Activated CD4-positive, alpha-beta memory T cell treated with anti-CD3 and anti-CD28 coated beads, Interleukin-2, amount 10 ng/mL, durations not matched to agents 7 days and 5 days (primary cell): Measurements from ENCODE around the gene OSBPL8. TPM values are rescaled to one million over a fixed set of nuclear protein-coding genes. Genes with fewer than 3 reads are reported as not detected.

Experiments
- CTCF ChIA-PET: fragments of 350-600 bp; sonication (Branson Sonifier 250); formaldehyde crosslinking; loops from one replicate; lab custom pipeline; 2021; ENCODE audit warnings: antibody characterized with exemption, inconsistent platforms; lab: Charles Lee
- POLR2A ChIA-PET: fragments of 350-600 bp; sonication (Branson Sonifier 250); formaldehyde crosslinking; loops from one replicate; lab custom pipeline; 2021; ENCODE audit warnings: antibody characterized with exemption; lab: Charles Lee
- DNase-seq: peaks from one replicate; pipeline ENCODE4 v3.0.0-alpha.2; 2020
- H3K27ac Mint-ChIP-seq: one replicate; pipeline ENCODE4 v1.8.0; 2021; ENCODE audit warnings: mild to moderate bottlenecking, mixed read lengths
- H3K27me3 Mint-ChIP-seq: one replicate; pipeline ENCODE4 v1.8.0; 2021; ENCODE audit warnings: mixed read lengths
- H3K36me3 Mint-ChIP-seq: one replicate; pipeline ENCODE4 v1.8.0; 2021; ENCODE audit warnings: low read depth, mixed read lengths
- H3K4me1 Mint-ChIP-seq: one replicate; pipeline ENCODE4 v1.8.0; 2021; ENCODE audit warnings: mixed read lengths
- H3K4me3 Mint-ChIP-seq: one replicate; pipeline ENCODE4 v1.8.0; 2021; ENCODE audit warnings: mild to moderate bottlenecking, mixed read lengths
- H3K9me3 Mint-ChIP-seq: one replicate; pipeline ENCODE4 v1.8.0; 2021; ENCODE audit warnings: mixed read lengths
- total RNA-seq, 2 experiments: library from RNA; stranded (reverse); gene quantifications; one replicate each; pipeline ENCODE4 v1.2.3, GENCODE V29; 2021

The OSBPL8 gene
- total RNA-seq, 2 experiments from 2014 or later = 113 to 121 TPM

DNA sequence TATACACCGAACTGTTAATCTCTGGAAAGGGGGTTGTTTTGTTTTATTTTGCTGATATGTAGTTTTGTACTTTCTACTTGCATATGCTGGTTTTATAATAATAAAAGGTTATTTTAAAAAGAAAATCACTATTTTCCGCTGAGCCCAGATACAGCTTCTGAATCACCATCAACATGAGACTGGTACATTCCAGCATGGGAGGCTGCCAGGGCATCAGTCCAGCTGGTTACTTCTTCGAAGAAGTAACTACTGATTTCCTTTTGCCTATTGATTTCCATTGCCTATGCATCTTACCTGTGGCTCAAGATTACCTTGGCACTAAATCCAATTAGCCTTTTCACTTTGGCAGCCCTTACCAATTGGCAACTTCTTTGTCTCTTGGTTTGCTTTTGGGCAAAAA, 11.7 kb upstream of the OSBPL8 start:
- Mint-ChIP-seq H3K36me3 (peaks cover 6% of the 10 kb centered on the region), H3K27me3 (no peaks in the 10 kb centered on the region), H3K27ac (no peak overlapping the region), H3K4me3 (no peak overlapping the region), H3K4me1 (peaks cover 6% of the 10 kb centered on the region), H3K9me3 (peaks cover 13% of the 10 kb centered on the region)
- no peak for DNase-seq
- CTCF ChIA-PET = interaction anchor here (0.5 to 2.8 kb wide), 3 partner anchors 15 to 436 kb away, joined by 3 to 10 read pairs (median 4); no protein-coding TSS in a partner anchor
- POLR2A ChIA-PET = interaction anchor here (0.6 to 0.7 kb wide), 2 partner anchors 11 to 12 kb away, joined by 3 read pairs; partner anchors contain the start of gene OSBPL8

DNA sequence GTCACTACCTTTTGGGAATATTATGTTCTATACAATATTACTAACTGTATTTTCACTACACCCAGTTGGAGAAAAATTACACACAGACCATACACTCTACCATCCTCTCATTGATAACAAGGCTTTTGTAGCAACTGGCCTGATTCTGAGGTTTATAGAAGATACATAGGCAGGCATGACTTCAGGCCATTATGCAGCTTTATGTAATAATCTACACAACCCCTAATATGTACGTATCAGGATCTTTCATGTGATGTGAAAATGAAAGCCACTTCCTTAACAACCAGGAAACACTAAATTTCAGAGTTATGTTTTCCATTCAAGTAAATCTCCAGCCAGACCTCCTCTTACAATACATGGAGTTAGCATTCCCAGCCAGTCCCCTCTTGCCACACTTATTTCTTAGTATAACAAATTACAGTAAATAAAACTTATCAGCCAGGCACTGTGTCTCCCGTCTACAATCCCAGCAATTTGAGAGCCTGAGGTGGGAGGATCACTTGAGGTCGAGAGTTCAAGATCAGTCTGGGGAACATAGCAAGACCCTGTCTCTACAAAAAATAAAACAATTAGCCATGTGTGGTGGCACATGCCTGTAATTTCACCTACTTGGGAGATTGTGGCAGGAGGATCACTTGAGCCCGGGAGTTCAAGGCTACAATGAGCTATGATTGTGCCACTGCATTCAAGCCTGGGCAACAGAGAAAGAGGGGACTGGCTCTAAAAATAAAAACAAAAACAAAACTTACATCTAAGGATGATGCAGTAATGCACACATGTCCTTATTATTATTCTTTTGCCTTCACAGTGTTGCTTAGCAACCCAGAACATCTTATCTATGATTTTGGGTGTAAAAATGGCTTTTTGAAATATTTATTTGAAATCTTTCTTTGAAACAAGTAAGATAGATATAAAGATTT, 10.4 kb upstream of the OSBPL8 start:
- no peak for DNase-seq
- no peak overlapping the region for H3K27ac Mint-ChIP-seq
- peaks cover 13% of the 10 kb centered on the region for H3K9me3 Mint-ChIP-seq
- no peaks in the 10 kb centered on the region for H3K27me3 Mint-ChIP-seq
- H3K4me1 Mint-ChIP-seq = peaks cover 6% of the 10 kb centered on the region
- H3K4me3 Mint-ChIP-seq = no peak overlapping the region
- ChIA-PET CTCF (interaction anchor here (2.8 kb wide), 1 partner anchor 17 kb away, joined by 10 read pairs; no protein-coding TSS in a partner anchor), POLR2A (no interaction called here)
- peaks cover 6% of the 10 kb centered on the region for H3K36me3 Mint-ChIP-seq

DNA sequence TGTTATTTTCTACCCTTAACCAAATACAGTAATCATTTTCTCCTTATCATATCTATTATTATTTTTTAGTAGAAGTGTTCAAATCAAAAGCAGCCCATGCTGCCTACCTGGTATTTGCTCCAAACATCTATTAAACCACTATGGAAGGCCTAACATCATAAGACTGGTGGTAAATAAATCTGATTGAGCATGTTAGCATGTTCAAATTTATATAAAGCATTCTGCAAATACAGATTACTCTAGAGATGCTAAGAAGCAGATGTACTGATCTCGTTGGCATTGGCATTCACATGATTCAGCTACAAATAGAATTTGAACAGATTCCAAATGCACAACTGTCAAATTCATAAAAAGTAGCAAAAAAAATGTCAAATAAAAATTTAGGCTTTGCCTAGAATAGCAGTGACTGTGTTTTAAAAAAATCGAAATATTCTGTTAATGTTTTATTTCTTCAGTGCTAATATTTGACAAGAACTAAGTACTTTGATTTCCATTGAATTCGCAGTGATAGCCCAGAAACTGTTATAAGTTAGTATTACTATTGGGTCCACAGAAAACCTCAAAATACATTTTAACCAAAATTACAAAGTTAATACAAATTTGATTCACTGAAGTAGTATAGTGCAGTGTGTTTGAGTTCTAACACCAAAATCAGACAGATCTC, 9.4 kb upstream of the OSBPL8 start:
- DNase-seq = no peak
- Mint-ChIP-seq H3K27ac (no peak overlapping the region), H3K36me3 (no peaks in the 10 kb centered on the region), H3K4me3 (no peak overlapping the region), H3K4me1 (peaks cover 6% of the 10 kb centered on the region), H3K27me3 (no peaks in the 10 kb centered on the region), H3K9me3 (peaks cover 8% of the 10 kb centered on the region)
- POLR2A ChIA-PET = no interaction called here
- CTCF ChIA-PET = interaction anchor here (2.8 kb wide), 1 partner anchor 18 kb away, joined by 10 read pairs; no protein-coding TSS in a partner anchor

DNA sequence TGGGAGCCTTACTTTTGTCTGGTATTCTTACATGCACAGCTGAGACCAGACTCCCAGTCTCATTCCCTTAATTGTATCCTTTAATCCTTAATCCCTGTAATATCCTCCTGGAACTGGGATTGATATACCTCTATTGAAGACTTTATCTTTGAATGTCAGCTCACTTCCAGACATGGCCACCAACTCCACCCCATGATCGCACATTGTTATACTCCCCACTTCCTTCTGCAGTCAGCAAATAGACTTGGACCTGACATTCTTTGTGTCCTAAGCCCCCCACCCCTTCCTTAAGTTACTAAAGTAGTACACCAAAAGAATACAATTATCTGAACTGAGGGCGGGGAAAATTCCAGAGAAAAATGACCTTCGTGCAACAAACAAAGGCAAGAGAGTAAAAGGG, 8.6 kb upstream of the OSBPL8 start:
- DNase-seq = no peak
- Mint-ChIP-seq H3K27me3 (no peaks in the 10 kb centered on the region), H3K27ac (no peak overlapping the region), H3K4me3 (no peak overlapping the region), H3K4me1 (peaks cover 6% of the 10 kb centered on the region), H3K36me3 (no peaks in the 10 kb centered on the region), H3K9me3 (peaks cover 6% of the 10 kb centered on the region)
- ChIA-PET CTCF (no interaction called here), POLR2A (interaction anchor here (1.7 kb wide), 1 partner anchor 9 kb away, joined by 7 read pairs; the partner anchor contains the start of gene OSBPL8)

DNA sequence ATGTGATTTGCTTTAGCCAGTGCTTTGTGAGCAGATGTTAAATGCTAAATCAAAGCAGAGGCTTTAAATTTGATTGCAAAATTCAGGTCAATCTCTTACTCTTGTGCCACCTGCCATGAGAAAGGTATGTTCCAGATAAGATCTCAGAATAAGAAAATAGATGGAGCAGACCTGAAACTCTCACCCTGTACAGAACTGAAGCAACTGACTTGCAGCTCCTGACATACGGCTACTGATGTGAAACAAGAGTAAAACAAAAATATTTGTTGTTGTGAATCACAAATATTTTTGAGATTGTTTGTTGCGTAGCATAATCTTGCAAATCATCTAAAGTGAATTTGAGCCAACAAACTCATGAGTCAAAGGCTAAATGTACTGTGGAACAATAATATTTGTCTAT, 3.5 kb upstream of the OSBPL8 start:
- Mint-ChIP-seq H3K27me3 (peaks cover 5% of the 10 kb centered on the region), H3K9me3 (no peaks in the 10 kb centered on the region), H3K4me1 (peaks cover 17% of the 10 kb centered on the region), H3K4me3 (no peak overlapping the region), H3K36me3 (no peaks in the 10 kb centered on the region), H3K27ac (no peak overlapping the region)
- POLR2A ChIA-PET = no interaction called here
- no peak for DNase-seq
- CTCF ChIA-PET = no interaction called here

DNA sequence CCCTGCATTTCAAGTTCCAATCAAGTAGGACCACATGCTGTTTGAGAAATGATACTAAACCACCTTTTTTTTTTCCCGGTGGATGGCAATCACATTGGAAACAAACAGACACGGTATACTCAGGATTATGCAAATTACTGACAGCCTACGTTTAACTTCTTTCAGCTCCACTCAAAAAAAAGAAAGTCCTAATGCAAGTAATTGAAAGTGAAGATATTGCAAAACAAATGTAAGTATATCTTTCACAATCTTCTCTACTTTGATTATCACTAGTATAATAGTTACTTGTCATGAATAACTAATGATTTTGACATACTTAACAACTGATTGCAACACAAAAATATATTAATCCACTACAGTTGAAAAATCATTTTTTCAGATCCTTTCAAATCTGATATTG, 2.6 kb upstream of the OSBPL8 start:
- H3K4me3 Mint-ChIP-seq = no peak overlapping the region
- no peak overlapping the region for H3K27ac Mint-ChIP-seq
- ChIA-PET POLR2A (interaction anchor here (0.7 kb wide), 1 partner anchor 28 kb away, joined by 3 read pairs; no protein-coding TSS in a partner anchor), CTCF (interaction anchor here (1.4 kb wide), 1 partner anchor 25 kb away, joined by 3 read pairs; no protein-coding TSS in a partner anchor)
- peaks cover 5% of the 10 kb centered on the region for H3K27me3 Mint-ChIP-seq
- no peak for DNase-seq
- no peaks in the 10 kb centered on the region for H3K9me3 Mint-ChIP-seq
- H3K36me3 Mint-ChIP-seq = no peaks in the 10 kb centered on the region
- H3K4me1 Mint-ChIP-seq = peaks cover 21% of the 10 kb centered on the region

DNA sequence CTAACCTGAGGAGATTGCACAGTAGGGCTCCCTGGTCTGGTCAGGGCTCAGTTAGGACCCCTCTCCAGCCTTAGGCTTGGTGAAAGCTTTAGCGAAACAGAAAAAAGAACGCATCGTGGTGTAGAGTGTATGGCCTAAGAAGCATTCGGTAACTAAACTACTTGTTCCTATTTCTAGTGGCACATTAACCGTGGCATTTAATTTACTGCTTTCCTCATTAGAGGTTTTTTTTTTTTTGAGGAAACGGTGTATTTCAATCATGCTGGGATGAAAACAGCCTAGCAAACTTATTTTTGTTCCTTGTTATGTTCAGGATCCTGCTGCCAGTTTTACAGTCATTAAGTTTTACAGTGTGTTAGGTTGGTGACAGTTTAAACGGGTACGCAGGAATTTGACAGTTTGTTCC, 518 bp upstream of the OSBPL8 start:
- ChIA-PET POLR2A (interaction anchor here (0.6 to 3.4 kb wide), 9 partner anchors 8 to 995 kb away, joined by 3 to 46 read pairs (median 7); partner anchors contain the start of genes BBS10, NAP1L1 and ZDHHC17), CTCF (interaction anchor here (0.7 to 2.4 kb wide), 4 partner anchors 26 to 401 kb away, joined by 3 to 6 read pairs (median 4); partner anchors contain the start of gene BBS10)
- Mint-ChIP-seq H3K9me3 (no peaks in the 10 kb centered on the region), H3K27ac (peak overlapping the region; percentile 90), H3K4me1 (peaks cover 40% of the 10 kb centered on the region), H3K27me3 (peaks cover 5% of the 10 kb centered on the region), H3K4me3 (peak overlapping the region; percentile 86), H3K36me3 (peaks cover 13% of the 10 kb centered on the region)
- no peak for DNase-seq

DNA sequence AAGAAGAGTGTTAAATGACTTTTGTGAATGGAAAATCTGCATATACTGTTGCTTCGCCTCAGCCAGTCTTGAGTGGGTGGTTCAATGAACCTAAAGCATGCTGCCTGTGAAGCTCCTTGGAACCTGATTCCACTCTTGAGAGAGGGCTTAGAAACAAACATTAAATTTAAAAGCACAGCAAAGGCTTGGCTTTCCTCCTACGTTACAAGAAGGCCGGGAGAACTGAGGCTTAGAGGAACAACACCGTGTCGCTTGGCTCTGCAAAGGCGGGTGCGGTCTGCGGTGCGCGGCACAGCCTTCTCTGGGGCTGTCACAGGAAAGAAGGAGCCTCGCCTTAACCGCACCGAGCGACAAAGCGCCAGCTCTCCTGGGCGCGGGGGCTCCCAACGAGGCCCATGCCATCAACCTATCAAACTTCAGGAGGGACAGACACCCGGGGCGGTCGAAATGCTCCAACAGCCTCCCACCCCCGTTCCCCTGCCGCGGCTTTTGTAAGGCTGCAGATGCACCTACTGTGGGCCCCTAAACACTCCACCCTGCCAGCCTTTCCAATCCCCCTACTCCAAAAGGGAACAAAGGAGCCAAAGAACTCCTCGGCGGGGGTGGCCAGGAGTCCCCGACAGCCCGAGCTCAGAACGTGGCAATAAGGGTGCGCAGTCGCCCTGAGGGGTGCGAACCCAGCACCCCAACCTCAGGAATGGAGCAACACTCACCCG, 729 bp downstream of the OSBPL8 start:
- Mint-ChIP-seq H3K27me3 (peaks cover 5% of the 10 kb centered on the region), H3K27ac (peak overlapping the region; percentile 95), H3K4me1 (peaks cover 45% of the 10 kb centered on the region), H3K9me3 (no peaks in the 10 kb centered on the region), H3K36me3 (peaks cover 16% of the 10 kb centered on the region), H3K4me3 (peak overlapping the region; percentile 86)
- peak; percentile 91 for DNase-seq
- ChIA-PET POLR2A (interaction anchor here (0.7 to 3.4 kb wide), 21 partner anchors 8 to 1079 kb away, joined by 3 to 46 read pairs (median 4); partner anchors contain the start of genes BBS10, NAP1L1, PHLDA1 and ZDHHC17), CTCF (interaction anchor here (2.1 to 2.4 kb wide), 2 partner anchors 28 to 400 kb away, joined by 6 to 8 read pairs; no protein-coding TSS in a partner anchor)

DNA sequence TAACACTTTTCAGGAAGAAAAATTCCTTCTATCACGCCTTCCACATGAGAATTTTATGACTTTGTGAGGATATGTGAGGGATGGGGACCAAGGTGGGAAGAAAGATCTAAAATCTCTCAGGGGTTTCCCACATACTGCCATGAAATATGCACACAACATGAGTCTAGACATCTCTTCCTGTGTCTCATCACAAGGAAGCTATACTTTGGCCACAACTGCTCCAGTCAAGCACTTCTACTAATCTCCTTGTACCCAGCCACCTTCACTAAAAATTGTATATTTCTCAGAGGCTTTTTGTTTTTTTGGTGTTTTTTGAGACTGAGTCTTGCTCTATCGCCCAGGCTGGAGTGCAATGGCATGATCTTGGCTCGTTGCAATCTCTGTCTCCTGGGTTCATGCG, 3.2 kb downstream of the OSBPL8 start:
- H3K27ac Mint-ChIP-seq = no peak overlapping the region
- H3K36me3 Mint-ChIP-seq = peaks cover 25% of the 10 kb centered on the region
- DNase-seq = no peak
- H3K4me1 Mint-ChIP-seq = peaks cover 49% of the 10 kb centered on the region
- CTCF ChIA-PET = interaction anchor here (1.0 kb wide), 1 partner anchor 15 kb away, joined by 4 read pairs; no protein-coding TSS in a partner anchor
- no peaks in the 10 kb centered on the region for H3K9me3 Mint-ChIP-seq
- POLR2A ChIA-PET = interaction anchor here (1.0 to 1.4 kb wide), 2 partner anchors 10 to 37 kb away, joined by 3 to 4 read pairs; no protein-coding TSS in a partner anchor
- H3K4me3 Mint-ChIP-seq = no peak overlapping the region
- no peaks in the 10 kb centered on the region for H3K27me3 Mint-ChIP-seq

DNA sequence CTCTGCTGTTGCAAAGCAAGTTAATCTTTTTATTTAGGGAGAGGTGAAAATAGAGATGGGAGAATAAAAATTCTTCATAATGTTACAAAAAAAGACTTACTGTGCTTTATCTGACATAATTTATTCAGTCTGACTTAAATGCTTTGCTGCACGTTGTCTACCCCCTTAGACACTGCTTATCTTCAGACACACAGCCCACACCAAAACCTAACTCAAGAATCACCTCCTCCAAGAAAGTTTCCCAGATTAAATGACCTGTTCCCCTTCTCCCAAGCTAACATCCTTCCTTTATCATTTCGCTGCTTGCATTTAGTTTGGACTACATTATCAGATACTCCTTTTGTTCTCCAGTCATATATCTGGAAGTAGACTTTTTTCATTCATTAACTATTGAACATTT, 3.8 kb downstream of the OSBPL8 start:
- Mint-ChIP-seq H3K9me3 (no peaks in the 10 kb centered on the region), H3K27ac (no peak overlapping the region), H3K4me1 (peaks cover 49% of the 10 kb centered on the region), H3K36me3 (peaks cover 25% of the 10 kb centered on the region), H3K27me3 (no peaks in the 10 kb centered on the region), H3K4me3 (no peak overlapping the region)
- CTCF ChIA-PET = interaction anchor here (1.0 kb wide), 1 partner anchor 16 kb away, joined by 4 read pairs; no protein-coding TSS in a partner anchor
- no peak for DNase-seq
- POLR2A ChIA-PET = interaction anchor here (1.4 kb wide), 1 partner anchor 10 kb away, joined by 4 read pairs; no protein-coding TSS in a partner anchor

DNA sequence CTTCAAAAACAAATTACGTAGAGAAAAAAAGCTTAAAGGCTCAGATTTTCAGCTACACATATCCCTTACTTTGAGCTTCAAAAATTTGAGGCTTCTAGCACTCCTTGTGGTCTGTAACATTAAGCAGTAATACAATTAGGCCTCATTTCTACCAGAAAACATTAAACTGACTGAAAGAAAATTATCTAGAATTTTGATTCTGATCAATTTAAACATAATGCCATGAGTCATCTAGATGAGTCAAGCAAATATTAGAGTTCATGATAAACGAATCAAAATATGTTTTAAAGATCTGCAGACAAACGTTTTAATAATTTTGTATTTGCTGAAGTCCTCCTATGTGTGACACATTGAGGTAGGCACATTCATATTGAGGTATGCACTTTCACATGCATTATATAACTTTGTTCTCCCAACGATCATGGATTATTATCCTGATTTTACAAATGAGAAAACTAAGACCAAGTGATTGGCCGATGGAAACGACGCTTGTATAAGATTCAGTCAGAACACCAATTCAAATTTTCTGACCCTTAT, 4.3 kb downstream of the OSBPL8 start:
- H3K4me1 Mint-ChIP-seq = peaks cover 46% of the 10 kb centered on the region
- no peak overlapping the region for H3K4me3 Mint-ChIP-seq
- H3K27ac Mint-ChIP-seq = no peak overlapping the region
- peaks cover 27% of the 10 kb centered on the region for H3K36me3 Mint-ChIP-seq
- ChIA-PET CTCF (no interaction called here), POLR2A (interaction anchor here (0.7 to 1.3 kb wide), 3 partner anchors 10 to 206 kb away, joined by 3 read pairs; no protein-coding TSS in a partner anchor)
- H3K27me3 Mint-ChIP-seq = no peaks in the 10 kb centered on the region
- DNase-seq = no peak
- H3K9me3 Mint-ChIP-seq = no peaks in the 10 kb centered on the region
